SJCRH30 (cell line): ENCODE results near the gene UNC79. TPM values are rescaled to one million over a fixed set of nuclear protein-coding genes. Genes with fewer than 3 reads are reported as not detected.
"Not testable (repeated sequence)": the region's sequence is repeated elsewhere in the genome, so short reads cannot be mapped to it uniquely, and the experiment has no call there.

Experiments used
- DNase-seq, 2 experiments: peaks; one replicate each; pipeline ENCODE4 v3.0.0-alpha.2; 2015 to 2020
- H3K27ac ChIP-seq: fragments of 250-450 bp; sonication (Bioruptor Pico); 2 replicates; pipeline ENCODE4 v1.5.1; 2020; ENCODE audit warnings: mild to moderate bottlenecking, moderate library complexity
- H3K27me3 ChIP-seq: fragments of 250-450 bp; sonication (Bioruptor Pico); 2 replicates; pipeline ENCODE4 v1.5.1; 2020; ENCODE audit warnings: mild to moderate bottlenecking, moderate library complexity
- H3K36me3 ChIP-seq: fragments of 250-450 bp; sonication (Bioruptor Pico); 2 replicates; pipeline ENCODE4 v1.5.1; 2020; ENCODE audit warnings: mild to moderate bottlenecking, moderate library complexity
- H3K4me1 ChIP-seq: fragments of 250-450 bp; sonication (Bioruptor Pico); 2 replicates; pipeline ENCODE4 v1.5.1; 2020; ENCODE audit warnings: mild to moderate bottlenecking, moderate library complexity
- H3K4me3 ChIP-seq: fragments of 250-450 bp; sonication (Bioruptor Pico); 2 replicates; pipeline ENCODE4 v1.5.1; 2020; ENCODE audit warnings: mild to moderate bottlenecking, moderate library complexity
- H3K9me3 ChIP-seq: fragments of 250-450 bp; sonication (Bioruptor Pico); replicated peaks from 2 replicates; pipeline ENCODE4 v1.5.1; 2020; ENCODE audit warnings: mild to moderate bottlenecking, moderate library complexity
- total RNA-seq: library from RNA; depleted of rRNA; stranded (reverse); fragments of >200 nt; shearing (Covaris generic); gene quantifications from 2 replicates; pipeline ENCODE4 v1.2.3, GENCODE V29; 2014

The UNC79 gene
- total RNA-seq, 1 experiment from 2014 or later = not detected

DNA sequence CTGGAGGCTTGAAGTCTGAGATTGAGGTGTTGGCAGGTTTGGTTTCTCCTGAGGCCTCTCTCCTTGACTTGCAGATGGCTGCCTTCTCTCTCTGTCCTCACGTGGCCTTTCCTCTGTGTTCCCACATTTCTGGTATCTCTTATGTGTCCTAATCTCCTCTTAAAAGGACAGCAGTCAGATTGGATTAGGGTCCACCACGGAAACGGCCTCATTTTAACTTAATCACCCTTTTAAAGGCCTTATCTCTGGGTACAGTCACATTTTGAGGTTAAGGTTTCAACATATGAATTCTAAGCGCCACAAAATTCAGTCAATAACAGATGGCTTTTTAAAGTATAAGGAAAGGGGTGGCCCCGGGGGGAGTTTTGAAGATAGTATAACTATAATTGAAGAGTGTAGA, 33.5 kb downstream of the UNC79 start:
- peak in 1 of 2 experiments; percentile 0 for DNase-seq
- no peaks in the 10 kb centered on the region for H3K27me3 ChIP-seq
- H3K9me3 ChIP-seq = no peaks in the 10 kb centered on the region
- H3K4me1 ChIP-seq = no peaks in the 10 kb centered on the region
- H3K4me3 ChIP-seq = no peak overlapping the region
- no peak overlapping the region for H3K27ac ChIP-seq
- H3K36me3 ChIP-seq = no peaks in the 10 kb centered on the region

GRCh38 chr14:93475471-93475870, 44.7 kb downstream of the UNC79 start:
- H3K36me3 ChIP-seq = no peaks in the 10 kb centered on the region
- H3K4me1 ChIP-seq = no peaks in the 10 kb centered on the region
- no peak for DNase-seq
- H3K27me3 ChIP-seq = peaks cover 4% of the 10 kb centered on the region; the same call in 1 of the 2 replicates
- no peaks in the 10 kb centered on the region for H3K9me3 ChIP-seq
- no peak overlapping the region for H3K4me3 ChIP-seq
- no peak overlapping the region for H3K27ac ChIP-seq

DNA sequence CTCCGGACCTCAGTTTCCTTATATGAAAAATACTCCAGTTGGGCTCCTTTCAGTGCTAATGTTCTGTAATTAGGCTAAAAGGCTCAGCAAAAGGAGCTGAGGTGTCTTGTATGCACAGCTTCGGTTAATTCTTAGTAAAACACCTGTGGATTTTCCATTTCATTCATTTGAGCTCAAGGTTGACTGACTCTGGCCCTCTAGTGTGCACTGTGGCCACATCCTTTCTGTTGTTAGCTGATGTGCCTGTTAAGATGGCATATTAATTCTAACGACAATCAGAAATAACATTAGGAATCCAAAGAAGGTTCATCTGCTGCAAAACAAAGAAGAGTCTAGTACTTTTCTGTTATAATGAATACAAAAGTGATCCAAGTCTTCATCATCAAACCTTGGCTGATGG, 45.6 kb downstream of the UNC79 start:
- DNase-seq = no peak
- no peaks in the 10 kb centered on the region for H3K4me1 ChIP-seq
- no peaks in the 10 kb centered on the region for H3K9me3 ChIP-seq
- no peaks in the 10 kb centered on the region for H3K36me3 ChIP-seq
- no peak overlapping the region for H3K4me3 ChIP-seq
- H3K27ac ChIP-seq = no peak overlapping the region
- peaks cover 4% of the 10 kb centered on the region; the same call in 1 of the 2 replicates for H3K27me3 ChIP-seq

DNA sequence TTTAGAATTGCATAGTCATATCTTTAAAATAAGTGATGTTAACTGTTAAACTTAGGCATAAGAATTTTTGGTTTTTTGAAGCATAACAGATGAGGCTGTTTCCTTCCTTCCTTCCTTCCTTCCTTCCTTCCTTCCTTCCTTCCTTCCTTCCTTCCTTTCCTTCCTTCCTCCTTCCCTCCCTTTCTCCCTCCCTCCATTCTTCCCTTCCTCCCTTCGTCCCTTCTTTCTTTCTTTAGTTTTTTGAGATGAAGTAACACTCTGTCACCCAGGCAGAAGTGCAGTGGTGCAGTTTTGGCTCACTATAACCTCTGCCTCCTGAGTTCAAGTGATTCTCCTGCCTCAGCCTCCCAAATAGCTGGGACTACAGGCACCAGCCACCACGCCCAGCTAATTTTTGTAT, 48.3 kb downstream of the UNC79 start:
- not testable (repeated sequence) for H3K36me3 ChIP-seq, H3K4me1 ChIP-seq, H3K27me3 ChIP-seq, H3K9me3 ChIP-seq, H3K4me3 ChIP-seq, DNase-seq, H3K27ac ChIP-seq

GRCh38 chr14:93480867-93481266, 50.1 kb downstream of the UNC79 start:
- no peaks in the 10 kb centered on the region for H3K4me1 ChIP-seq
- no peak overlapping the region for H3K27ac ChIP-seq
- H3K27me3 ChIP-seq = no peaks in the 10 kb centered on the region; the same call in 1 of the 2 replicates
- H3K9me3 ChIP-seq = no peaks in the 10 kb centered on the region
- H3K36me3 ChIP-seq = no peaks in the 10 kb centered on the region
- DNase-seq = no peak
- H3K4me3 ChIP-seq = no peak overlapping the region

GRCh38 chr14:93481758-93482157, 51.0 kb downstream of the UNC79 start:
- Histone ChIP-seq H3K36me3 (no peaks in the 10 kb centered on the region), H3K9me3 (no peaks in the 10 kb centered on the region), H3K4me1 (no peaks in the 10 kb centered on the region), H3K27ac (no peak overlapping the region), H3K4me3 (no peak overlapping the region), H3K27me3 (no peaks in the 10 kb centered on the region; the same call in 1 of the 2 replicates)
- no peak for DNase-seq

- Histone ChIP-seq H3K4me1 (no peaks in the 10 kb centered on the region), H3K27ac (no peak overlapping the region), H3K36me3 (no peaks in the 10 kb centered on the region), H3K9me3 (no peaks in the 10 kb centered on the region), H3K4me3 (no peak overlapping the region), H3K27me3 (no peaks in the 10 kb centered on the region)
- DNase-seq = no peak
These were observed 59.3 kb downstream of the UNC79 start for GRCh38 chr14:93490001-93490400.

- Histone ChIP-seq H3K4me3 (no peak overlapping the region), H3K36me3 (no peaks in the 10 kb centered on the region), H3K27me3 (no peaks in the 10 kb centered on the region), H3K4me1 (no peaks in the 10 kb centered on the region), H3K27ac (no peak overlapping the region), H3K9me3 (no peaks in the 10 kb centered on the region)
- no peak for DNase-seq
These were observed 62.3 kb downstream of the UNC79 start for GRCh38 chr14:93493054-93493453.

DNA sequence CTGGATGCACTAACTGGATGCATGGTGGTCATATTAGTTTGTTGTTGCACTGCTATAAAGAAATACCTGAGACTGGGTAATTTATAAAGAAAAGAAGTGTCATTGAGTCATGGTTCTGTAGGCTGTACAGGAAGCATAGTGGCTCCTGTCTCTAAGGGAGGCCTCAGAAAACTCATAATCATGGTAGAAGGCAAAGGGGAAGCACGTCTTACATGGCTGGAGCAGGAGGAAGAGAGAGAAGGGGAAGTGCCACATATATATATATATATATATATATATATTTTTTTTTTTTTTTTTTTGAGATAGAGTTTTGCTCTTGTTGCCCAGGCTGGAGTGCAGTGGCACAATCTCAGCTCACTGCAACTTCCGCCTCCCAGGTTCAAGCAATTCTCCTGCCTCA, 62.9 kb downstream of the UNC79 start:
- not testable (repeated sequence) for H3K27ac ChIP-seq, H3K27me3 ChIP-seq, DNase-seq, H3K4me3 ChIP-seq, H3K4me1 ChIP-seq, H3K9me3 ChIP-seq, H3K36me3 ChIP-seq

- no peak for DNase-seq
- no peak overlapping the region for H3K4me3 ChIP-seq
- H3K4me1 ChIP-seq = no peaks in the 10 kb centered on the region
- no peaks in the 10 kb centered on the region for H3K9me3 ChIP-seq
- no peaks in the 10 kb centered on the region for H3K27me3 ChIP-seq
- H3K36me3 ChIP-seq = no peaks in the 10 kb centered on the region
- H3K27ac ChIP-seq = no peak overlapping the region
These were observed 66.4 kb downstream of the UNC79 start for GRCh38 chr14:93496856-93497741.

DNA sequence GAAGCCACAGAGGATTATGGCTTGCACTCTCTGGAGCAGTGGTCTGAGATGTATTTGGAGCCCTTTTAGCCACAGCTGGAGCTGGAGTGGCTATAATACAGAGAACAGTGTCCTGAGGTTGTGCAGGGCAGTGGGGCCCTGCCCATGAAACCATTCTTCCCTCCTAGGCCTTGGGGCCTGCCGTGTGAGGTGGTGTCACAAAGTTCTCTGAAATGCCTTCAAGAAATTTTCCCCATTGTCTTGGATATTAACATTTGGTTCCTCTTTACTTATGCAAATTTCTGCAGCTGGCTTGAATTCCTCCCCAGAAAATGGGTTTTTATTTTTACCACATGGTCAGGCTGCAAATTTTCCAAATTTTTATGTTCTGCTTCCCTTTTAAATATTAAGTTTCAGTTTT, 79.3 kb downstream of the UNC79 start:
- no peaks in the 10 kb centered on the region for H3K9me3 ChIP-seq
- no peaks in the 10 kb centered on the region for H3K4me1 ChIP-seq
- no peak overlapping the region for H3K4me3 ChIP-seq
- no peaks in the 10 kb centered on the region for H3K27me3 ChIP-seq
- DNase-seq = no peak
- H3K36me3 ChIP-seq = no peaks in the 10 kb centered on the region
- no peak overlapping the region for H3K27ac ChIP-seq

- Histone ChIP-seq H3K4me1 (no peaks in the 10 kb centered on the region), H3K4me3 (no peak overlapping the region), H3K27ac (no peak overlapping the region), H3K27me3 (no peaks in the 10 kb centered on the region), H3K9me3 (no peaks in the 10 kb centered on the region), H3K36me3 (no peaks in the 10 kb centered on the region)
- no peak for DNase-seq
These were observed 80.3 kb downstream of the UNC79 start for GRCh38 chr14:93511001-93511400.

GRCh38 chr14:93520053-93520607, 89.4 kb downstream of the UNC79 start:
- Histone ChIP-seq H3K36me3 (no peaks in the 10 kb centered on the region), H3K4me1 (no peaks in the 10 kb centered on the region), H3K27me3 (no peaks in the 10 kb centered on the region), H3K9me3 (peaks cover 4% of the 10 kb centered on the region; the same call in 1 of the 2 replicates), H3K4me3 (no peak overlapping the region), H3K27ac (no peak overlapping the region)
- DNase-seq = peak in 1 of 2 experiments; percentile 2

GRCh38 chr14:93522221-93522620, 91.5 kb downstream of the UNC79 start:
- Histone ChIP-seq H3K4me3 (no peak overlapping the region), H3K27ac (no peak overlapping the region), H3K27me3 (no peaks in the 10 kb centered on the region), H3K9me3 (peaks cover 4% of the 10 kb centered on the region; the same call in 1 of the 2 replicates), H3K4me1 (no peaks in the 10 kb centered on the region), H3K36me3 (no peaks in the 10 kb centered on the region)
- DNase-seq = no peak

- not testable (repeated sequence) for DNase-seq, H3K9me3 ChIP-seq, H3K36me3 ChIP-seq, H3K27me3 ChIP-seq, H3K4me1 ChIP-seq, H3K4me3 ChIP-seq, H3K27ac ChIP-seq
These were observed 94.5 kb downstream of the UNC79 start for GRCh38 chr14:93525216-93525615.
